ENCODE data around the gene SIRT6.

GRCh38 chr19:4213116-4213515 lies 30.8 kb upstream of the SIRT6 start:
- TF ChIP-seq POLR2A (conservative IDR thresholded peaks at IDR 0.05) (no peak), CREB1 (IDR thresholded peaks at IDR 0.05) (no peak), CREB1 (CRISPR knock-in tag; IDR thresholded peaks at IDR 0.05) (no peak), ZNF324 (CRISPR knock-in tag; IDR thresholded peaks at IDR 0.05) (no peak), ZBTB2 (IDR thresholded peaks at IDR 0.05) (peak; percentile 47; the same call in 1 of the 2 replicates)

All from K562 (cell line).